Adipocyte (in vitro differentiated cells): ENCODE results near the gene ZNF692.
"Not testable (repeated sequence)": the region's sequence is repeated elsewhere in the genome, so short reads cannot be mapped to it uniquely, and the experiment has no call there.

Source experiments
- DNase-seq: peaks from one replicate; pipeline ENCODE4 v3.0.0-alpha.2; 2015; ENCODE audit warnings: low read depth
- H3K27me3 ChIP-seq: replicated peaks from 2 replicates; pipeline ENCODE4 v1.7.0; 2013; ENCODE audit warnings: mild to moderate bottlenecking, low read length, moderate library complexity; ENCODE audit not compliant: control insufficient read depth, insufficient read depth
- H3K36me3 ChIP-seq: 2 replicates; pipeline ENCODE4 v1.7.0; 2013; ENCODE audit warnings: low read length, mild to moderate bottlenecking, moderate library complexity; ENCODE audit not compliant: control insufficient read depth, insufficient read depth, severe bottlenecking
- H3K4me1 ChIP-seq: 2 replicates; pipeline ENCODE4 v1.7.0; 2013; ENCODE audit warnings: mild to moderate bottlenecking, low read length, moderate library complexity; ENCODE audit not compliant: control insufficient read depth, insufficient read depth
- H3K4me3 ChIP-seq: 2 replicates; pipeline ENCODE4 v1.7.0; 2013; ENCODE audit warnings: mild to moderate bottlenecking, low read length, moderate library complexity
- H3K9ac ChIP-seq: 2 replicates; pipeline ENCODE4 v1.7.0; 2013; ENCODE audit warnings: mild to moderate bottlenecking, low read length, moderate library complexity
- H3K9me3 ChIP-seq: 2 replicates; pipeline ENCODE4 v1.7.0; 2013; ENCODE audit warnings: mild to moderate bottlenecking, low read length, moderate library complexity; ENCODE audit not compliant: control insufficient read depth

The ZNF692 gene

GRCh38 chr1:248831842-248832241 is 27.0 kb downstream of the ZNF692 start:
- no peaks in the 10 kb centered on the region for H3K27me3 ChIP-seq
- no peaks in the 10 kb centered on the region for H3K9me3 ChIP-seq
- peaks cover 10% of the 10 kb centered on the region for H3K4me1 ChIP-seq
- no peak overlapping the region for H3K9ac ChIP-seq
- no peak for DNase-seq
- H3K36me3 ChIP-seq: no peaks in the 10 kb centered on the region
- no peak overlapping the region for H3K4me3 ChIP-seq

GRCh38 chr1:248830718-248831017 is 28.2 kb downstream of the ZNF692 start:
- DNase-seq, H3K9ac ChIP-seq, H3K9me3 ChIP-seq, H3K27me3 ChIP-seq, H3K36me3 ChIP-seq, H3K4me3 ChIP-seq: not testable (repeated sequence)
- H3K4me1 ChIP-seq: peaks cover 14% of the 10 kb centered on the region

DNA sequence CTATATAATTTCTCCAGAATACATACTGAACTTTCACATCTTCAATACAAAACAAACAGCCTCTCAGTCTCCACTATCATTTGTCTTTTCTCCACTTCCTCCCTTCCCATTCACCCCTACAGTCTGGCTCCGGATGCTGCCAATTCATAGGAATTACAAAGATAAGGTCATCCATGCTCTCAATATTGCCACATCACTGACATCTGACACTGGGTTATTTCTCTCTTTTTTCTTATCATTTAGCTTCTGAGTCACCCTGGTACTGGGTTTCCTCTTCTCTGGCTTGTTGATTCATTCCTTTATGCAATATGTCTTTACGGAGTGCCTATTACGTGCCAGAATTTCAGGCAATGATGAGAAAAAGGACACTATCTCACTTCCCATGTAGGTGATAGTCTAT is 30.0 kb downstream of the ZNF692 start:
- H3K4me3 ChIP-seq: no peak overlapping the region
- H3K4me1 ChIP-seq: peaks cover 28% of the 10 kb centered on the region
- no peaks in the 10 kb centered on the region for H3K9me3 ChIP-seq
- DNase-seq: peak; percentile 79
- H3K27me3 ChIP-seq: no peaks in the 10 kb centered on the region
- H3K9ac ChIP-seq: no peak overlapping the region
- peaks cover 5% of the 10 kb centered on the region for H3K36me3 ChIP-seq

- H3K27me3 ChIP-seq: no peaks in the 10 kb centered on the region
- peaks cover 10% of the 10 kb centered on the region for H3K36me3 ChIP-seq
- DNase-seq: peak; percentile 99
- peaks cover 54% of the 10 kb centered on the region for H3K4me1 ChIP-seq
- H3K9ac ChIP-seq: peak within 1 kb of the TSS; percentile 97
- H3K4me3 ChIP-seq: peak within 1 kb of the TSS; percentile 96
- no peaks in the 10 kb centered on the region for H3K9me3 ChIP-seq
Observed at GRCh38 chr1:248825909-248826760, 32.8 kb downstream of the ZNF692 start, which contains the start of gene SH3BP5L. SH3BP5L (minus strand) TSS chr1:248825915; CDS start chr1:248824935, 980 bp downstream.

- DNase-seq: no peak
- no peaks in the 10 kb centered on the region for H3K27me3 ChIP-seq
- H3K9ac ChIP-seq: peak overlapping the region; percentile 97
- H3K4me3 ChIP-seq: peak overlapping the region; percentile 96
- peaks cover 12% of the 10 kb centered on the region for H3K36me3 ChIP-seq
- peaks cover 60% of the 10 kb centered on the region for H3K4me1 ChIP-seq
- no peaks in the 10 kb centered on the region for H3K9me3 ChIP-seq
Observed at GRCh38 chr1:248825573-248825908, 33.3 kb downstream of the ZNF692 start.

DNA sequence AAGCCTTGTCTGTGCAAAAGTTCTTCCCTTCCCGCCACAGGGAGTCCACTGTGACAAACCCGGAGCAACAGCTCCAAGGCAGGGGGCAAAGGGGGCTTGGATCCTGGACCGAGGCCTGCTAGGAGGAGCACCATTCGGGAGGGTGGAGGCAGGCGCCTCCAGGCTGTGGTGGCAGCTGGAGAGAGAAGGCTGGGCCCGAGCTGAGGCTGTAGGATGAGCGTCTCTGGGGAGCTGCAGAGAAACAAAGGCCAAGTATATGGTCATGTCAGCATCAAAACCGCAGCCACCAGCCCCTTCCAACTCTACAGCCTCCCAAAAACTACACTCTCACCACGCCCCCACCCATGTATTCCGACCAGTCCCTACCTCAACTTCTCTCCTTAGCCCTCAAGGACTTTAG is 33.7 kb downstream of the ZNF692 start:
- H3K4me3 ChIP-seq: peak overlapping the region; percentile 96
- DNase-seq: no peak
- peaks cover 16% of the 10 kb centered on the region for H3K36me3 ChIP-seq
- H3K4me1 ChIP-seq: peaks cover 64% of the 10 kb centered on the region
- no peaks in the 10 kb centered on the region for H3K9me3 ChIP-seq
- peak overlapping the region; percentile 97 for H3K9ac ChIP-seq
- H3K27me3 ChIP-seq: no peaks in the 10 kb centered on the region

GRCh38 chr1:248824701-248825100 is 34.2 kb downstream of the ZNF692 start:
- no peaks in the 10 kb centered on the region for H3K9me3 ChIP-seq
- peaks cover 20% of the 10 kb centered on the region for H3K36me3 ChIP-seq
- no peak for DNase-seq
- peak overlapping the region; percentile 97 for H3K9ac ChIP-seq
- peaks cover 67% of the 10 kb centered on the region for H3K4me1 ChIP-seq
- peak overlapping the region; percentile 96 for H3K4me3 ChIP-seq
- H3K27me3 ChIP-seq: no peaks in the 10 kb centered on the region

- H3K27me3 ChIP-seq: no peaks in the 10 kb centered on the region
- peaks cover 20% of the 10 kb centered on the region for H3K36me3 ChIP-seq
Observed at GRCh38 chr1:248824301-248824700, 34.6 kb downstream of the ZNF692 start.

DNA sequence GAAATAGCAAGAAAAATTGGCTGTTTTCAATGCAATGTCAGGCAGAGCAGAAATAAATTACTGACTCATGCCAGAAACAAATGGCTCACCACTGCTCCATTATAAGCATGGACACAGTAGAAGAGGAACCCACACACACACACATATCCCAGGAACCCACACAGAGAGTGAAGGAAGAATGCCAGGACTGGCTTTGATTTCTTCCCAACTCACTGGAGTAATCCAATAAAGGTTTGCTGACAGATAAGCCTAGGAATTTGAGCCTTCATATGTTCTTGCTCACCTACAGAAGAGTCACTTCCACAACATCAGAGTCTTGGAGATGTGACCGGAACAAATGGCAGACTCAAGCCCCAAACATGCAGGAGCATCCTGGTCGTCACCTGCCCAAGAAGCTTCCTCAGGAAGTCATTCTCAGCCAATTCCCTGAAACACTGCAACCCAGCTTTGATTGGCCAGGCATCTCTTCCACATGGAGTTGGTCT is 35.3 kb downstream of the ZNF692 start:
- peak; percentile 32 for DNase-seq

More at GRCh38 chr1:248824301-248824700, 34.6 kb downstream of the ZNF692 start:
- DNase-seq: no peak
- Histone ChIP-seq H3K9ac (peak overlapping the region; percentile 97), H3K4me1 (peaks cover 67% of the 10 kb centered on the region), H3K9me3 (no peaks in the 10 kb centered on the region), H3K4me3 (peak overlapping the region; percentile 96)

DNA sequence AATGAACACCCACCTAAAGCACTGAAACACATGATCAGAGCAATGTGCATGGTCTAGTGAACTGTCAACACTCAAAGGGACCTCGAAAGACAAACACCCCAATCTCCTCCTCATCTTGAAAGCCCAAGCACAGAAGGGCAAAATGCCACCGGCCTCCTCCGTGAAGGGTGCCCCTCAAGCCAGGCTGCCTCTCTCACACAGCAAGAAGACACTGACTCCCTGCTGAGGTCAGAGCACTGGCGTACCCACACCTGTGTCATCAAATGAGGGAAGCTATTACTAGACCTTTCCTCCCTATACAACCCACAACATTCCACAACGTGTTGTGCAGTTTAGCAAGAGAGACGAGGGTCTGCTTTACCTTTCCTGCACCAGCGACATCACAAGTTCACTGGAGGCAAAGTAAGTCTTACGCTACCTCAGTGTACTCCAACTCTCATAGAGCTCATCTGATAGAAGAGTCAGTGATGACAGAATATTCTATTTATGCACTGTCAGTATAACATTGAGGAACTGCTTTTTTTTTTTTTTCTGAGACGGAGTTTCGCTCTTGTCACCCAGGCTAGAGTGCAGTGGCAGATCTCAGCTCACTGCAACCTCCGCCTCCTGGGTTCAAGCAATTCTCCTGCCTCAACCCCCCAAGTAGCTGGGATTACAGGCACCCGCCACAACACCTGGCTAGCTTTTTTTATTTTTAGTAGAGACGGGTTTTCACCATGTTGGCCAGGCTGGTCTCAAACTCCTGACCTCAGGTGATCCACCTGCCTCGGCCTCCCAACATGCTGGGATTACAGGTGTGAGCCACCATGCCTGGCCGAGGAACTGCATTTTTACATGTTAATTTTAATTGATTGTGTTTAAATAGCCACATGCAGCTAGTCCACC is 36.5 kb downstream of the ZNF692 start:
- peaks cover 67% of the 10 kb centered on the region for H3K4me1 ChIP-seq
- no peaks in the 10 kb centered on the region for H3K9me3 ChIP-seq
- no peak for DNase-seq
- H3K9ac ChIP-seq: peak overlapping the region; percentile 57
- H3K27me3 ChIP-seq: no peaks in the 10 kb centered on the region
- peaks cover 23% of the 10 kb centered on the region for H3K36me3 ChIP-seq
- H3K4me3 ChIP-seq: peak overlapping the region; percentile 96

More for the DNA sequence above, 35.3 kb downstream of the ZNF692 start:
- peaks cover 69% of the 10 kb centered on the region for H3K4me1 ChIP-seq
- H3K9ac ChIP-seq: no peak overlapping the region
- H3K27me3 ChIP-seq: no peaks in the 10 kb centered on the region
- H3K9me3 ChIP-seq: no peaks in the 10 kb centered on the region
- peak overlapping the region; percentile 96 for H3K4me3 ChIP-seq
- peaks cover 23% of the 10 kb centered on the region for H3K36me3 ChIP-seq

GRCh38 chr1:248821641-248822040 is 37.2 kb downstream of the ZNF692 start:
- no peak for DNase-seq
- H3K4me3 ChIP-seq: peak overlapping the region; percentile 11
- H3K27me3 ChIP-seq: no peaks in the 10 kb centered on the region
- H3K9me3 ChIP-seq: no peaks in the 10 kb centered on the region
- no peak overlapping the region for H3K9ac ChIP-seq
- H3K4me1 ChIP-seq: peaks cover 63% of the 10 kb centered on the region
- peaks cover 27% of the 10 kb centered on the region for H3K36me3 ChIP-seq
